GM19025 (cell line): Measurements from ENCODE around the gene SNCA.

Experiments
- ATAC-seq: cut with Tn5 transposase; IDR thresholded peaks from one replicate; pipeline ENCODE4 v1.9.1; 2021; ENCODE audit warnings: mild to moderate bottlenecking, low read depth, moderate library complexity; ENCODE audit not compliant: unreplicated experiment

The SNCA gene

GRCh38 chr4:89820010-89820409, 17.0 kb downstream of the SNCA start:
- ATAC-seq = no peak

GRCh38 chr4:89814362-89814761, 22.6 kb downstream of the SNCA start:
- no peak for ATAC-seq

- no peak for ATAC-seq
Observed at GRCh38 chr4:89813197-89813596, 23.8 kb downstream of the SNCA start.

GRCh38 chr4:89807441-89808140, 29.4 kb downstream of the SNCA start:
- ATAC-seq = no peak

GRCh38 chr4:89805297-89805696, 31.7 kb downstream of the SNCA start:
- ATAC-seq = no peak

- no peak for ATAC-seq
Observed at GRCh38 chr4:89803915-89804314, 33.0 kb downstream of the SNCA start.

- ATAC-seq = no peak
Observed at GRCh38 chr4:89803036-89803435, 33.9 kb downstream of the SNCA start.

GRCh38 chr4:89800527-89801103, 36.3 kb downstream of the SNCA start:
- ATAC-seq = no peak

GRCh38 chr4:89800012-89800516, 36.9 kb downstream of the SNCA start:
- ATAC-seq = no peak

- ATAC-seq = no peak
Observed at GRCh38 chr4:89799071-89799470, 37.9 kb downstream of the SNCA start.

- ATAC-seq = no peak
Observed at GRCh38 chr4:89797117-89797516, 39.8 kb downstream of the SNCA start.

GRCh38 chr4:89788206-89789072, 48.5 kb downstream of the SNCA start:
- ATAC-seq = no peak

GRCh38 chr4:89784686-89785231, 52.2 kb downstream of the SNCA start:
- ATAC-seq = no peak

GRCh38 chr4:89781321-89781720, 55.6 kb downstream of the SNCA start:
- ATAC-seq = no peak

GRCh38 chr4:89773805-89774204, 63.2 kb downstream of the SNCA start:
- ATAC-seq = no peak

GRCh38 chr4:89769856-89770255, 67.1 kb downstream of the SNCA start:
- ATAC-seq = no peak

- no peak for ATAC-seq
Observed at GRCh38 chr4:89767924-89768323, 69.0 kb downstream of the SNCA start.

GRCh38 chr4:89765966-89766365, 71.0 kb downstream of the SNCA start:
- no peak for ATAC-seq

GRCh38 chr4:89765528-89765927, 71.4 kb downstream of the SNCA start:
- no peak for ATAC-seq

- ATAC-seq = no peak
Observed at GRCh38 chr4:89762311-89762710, 74.7 kb downstream of the SNCA start.

- ATAC-seq = no peak
Observed at GRCh38 chr4:89759426-89759825, 77.5 kb downstream of the SNCA start.
